ENCODE results near the gene CAMK1D. TPM values are rescaled to one million over a fixed set of nuclear protein-coding genes. Genes with fewer than 3 reads are reported as not detected.
"Not testable (repeated sequence)": the region's sequence is repeated elsewhere in the genome, so short reads cannot be mapped to it uniquely, and the experiment has no call there.

Gene CAMK1D
- total RNA-seq, 1 donor, result 11.2 TPM

- H3K9me3 ChIP-seq (ENCODE audit: low read depth, low read length), result no peaks in the 10 kb centered on the region
- no peaks in the 10 kb centered on the region for H3K4me1 ChIP-seq (ENCODE audit: insufficient read depth, low read length)
- H3K79me2 ChIP-seq (ENCODE audit: insufficient read depth, low read length), result no peaks in the 10 kb centered on the region
- no peak for DNase-seq (ENCODE audit: insufficient read length, low spot score, missing footprints)
- peaks cover 22% of the 10 kb centered on the region for H3K27me3 ChIP-seq (ENCODE audit: insufficient read depth, low read length)
- no peak overlapping the region for H3K27ac ChIP-seq (ENCODE audit: low read depth, low read length)
- no peak overlapping the region for H2AFZ ChIP-seq (ENCODE audit: low read length)
- no peak overlapping the region for H3K4me2 ChIP-seq (ENCODE audit: insufficient read depth, low read length)
- peaks cover 3% of the 10 kb centered on the region for H4K20me1 ChIP-seq (ENCODE audit: insufficient read depth, low read length)
- TF ChIP-seq CTCF (IDR thresholded peaks at IDR 0.05; ENCODE audit: extremely low read depth, low read depth, low read length), result no peak
- no peaks in the 10 kb centered on the region for H3K36me3 ChIP-seq (ENCODE audit: insufficient read depth, low read length)
- H3K4me3 ChIP-seq (ENCODE audit: insufficient read depth, low read length), result no peak overlapping the region
Observed at GRCh38 chr10:12434277-12434676, 84.9 kb downstream of the CAMK1D start.

GRCh38 chr10:12434677-12435076 is 85.3 kb downstream of the CAMK1D start:
- DNase-seq (ENCODE audit: insufficient read length, low spot score, missing footprints); H3K4me2 ChIP-seq (ENCODE audit: insufficient read depth, low read length); H3K27ac ChIP-seq (ENCODE audit: low read depth, low read length); H2AFZ ChIP-seq (ENCODE audit: low read length); H3K9me3 ChIP-seq (ENCODE audit: low read depth, low read length); H3K4me1 ChIP-seq (ENCODE audit: insufficient read depth, low read length); H3K79me2 ChIP-seq (ENCODE audit: insufficient read depth, low read length); H4K20me1 ChIP-seq (ENCODE audit: insufficient read depth, low read length); H3K36me3 ChIP-seq (ENCODE audit: insufficient read depth, low read length); H3K4me3 ChIP-seq (ENCODE audit: insufficient read depth, low read length): not testable (repeated sequence)
- peaks cover 22% of the 10 kb centered on the region for H3K27me3 ChIP-seq (ENCODE audit: insufficient read depth, low read length)

- H4K20me1 ChIP-seq (ENCODE audit: insufficient read depth, low read length), result peaks cover 3% of the 10 kb centered on the region
- no peak for DNase-seq (ENCODE audit: insufficient read length, low spot score, missing footprints)
- no peak for TF ChIP-seq CTCF (IDR thresholded peaks at IDR 0.05; ENCODE audit: extremely low read depth, low read depth, low read length)
Observed at GRCh38 chr10:12435348-12435747, 86.0 kb downstream of the CAMK1D start.

GRCh38 chr10:12438919-12439692 is 89.8 kb downstream of the CAMK1D start:
- TF ChIP-seq CTCF (IDR thresholded peaks at IDR 0.05; ENCODE audit: extremely low read depth, low read depth, low read length), result no peak
- H3K79me2 ChIP-seq (ENCODE audit: insufficient read depth, low read length), result no peaks in the 10 kb centered on the region
- no peaks in the 10 kb centered on the region for H3K9me3 ChIP-seq (ENCODE audit: low read depth, low read length)
- H4K20me1 ChIP-seq (ENCODE audit: insufficient read depth, low read length), result no peaks in the 10 kb centered on the region
- no peak overlapping the region for H3K4me3 ChIP-seq (ENCODE audit: insufficient read depth, low read length)
- no peak for DNase-seq (ENCODE audit: insufficient read length, low spot score, missing footprints)
- H3K4me2 ChIP-seq (ENCODE audit: insufficient read depth, low read length), result no peak overlapping the region
- H3K27me3 ChIP-seq (ENCODE audit: insufficient read depth, low read length), result peaks cover 2% of the 10 kb centered on the region
- no peaks in the 10 kb centered on the region for H3K4me1 ChIP-seq (ENCODE audit: insufficient read depth, low read length)
- H2AFZ ChIP-seq (ENCODE audit: low read length), result no peak overlapping the region
- H3K36me3 ChIP-seq (ENCODE audit: insufficient read depth, low read length), result no peaks in the 10 kb centered on the region
- H3K27ac ChIP-seq (ENCODE audit: low read depth, low read length), result no peak overlapping the region

More at GRCh38 chr10:12435348-12435747, 86.0 kb downstream of the CAMK1D start:
- H3K4me2 ChIP-seq (ENCODE audit: insufficient read depth, low read length), result no peak overlapping the region
- H3K36me3 ChIP-seq (ENCODE audit: insufficient read depth, low read length), result no peaks in the 10 kb centered on the region
- H3K27ac ChIP-seq (ENCODE audit: low read depth, low read length), result no peak overlapping the region
- H3K9me3 ChIP-seq (ENCODE audit: low read depth, low read length), result no peaks in the 10 kb centered on the region
- no peak overlapping the region for H3K4me3 ChIP-seq (ENCODE audit: insufficient read depth, low read length)
- no peaks in the 10 kb centered on the region for H3K79me2 ChIP-seq (ENCODE audit: insufficient read depth, low read length)
- peaks cover 17% of the 10 kb centered on the region for H3K27me3 ChIP-seq (ENCODE audit: insufficient read depth, low read length)
- H2AFZ ChIP-seq (ENCODE audit: low read length), result no peak overlapping the region
- H3K4me1 ChIP-seq (ENCODE audit: insufficient read depth, low read length), result no peaks in the 10 kb centered on the region

- not testable (repeated sequence) for H3K79me2 ChIP-seq (ENCODE audit: insufficient read depth, low read length); H3K4me3 ChIP-seq (ENCODE audit: insufficient read depth, low read length); H3K27me3 ChIP-seq (ENCODE audit: insufficient read depth, low read length); H4K20me1 ChIP-seq (ENCODE audit: insufficient read depth, low read length); H3K36me3 ChIP-seq (ENCODE audit: insufficient read depth, low read length); H3K9me3 ChIP-seq (ENCODE audit: low read depth, low read length); H3K4me1 ChIP-seq (ENCODE audit: insufficient read depth, low read length); H2AFZ ChIP-seq (ENCODE audit: low read length); DNase-seq (ENCODE audit: insufficient read length, low spot score, missing footprints); H3K4me2 ChIP-seq (ENCODE audit: insufficient read depth, low read length); H3K27ac ChIP-seq (ENCODE audit: low read depth, low read length)
Observed at GRCh38 chr10:12439767-12440166, 90.4 kb downstream of the CAMK1D start.

Data from osteoblast (primary cell).